Astrocyte of the cerebellum (primary cell): Measurements from ENCODE around the gene IRF3.
"Not testable (repeated sequence)": the region's sequence is repeated elsewhere in the genome, so short reads cannot be mapped to it uniquely, and the experiment has no call there.

ENCODE experiments used
- DNase-seq: peaks from one replicate; pipeline ENCODE4 v3.0.0-alpha.2; 2011; ENCODE audit warnings: low read depth
- H3K4me3 ChIP-seq: 2 replicates; pipeline ENCODE4 v1.5.1; 2011; ENCODE audit warnings: mild to moderate bottlenecking, low read depth, low read length, moderate library complexity
- in situ Hi-C: cut with HindIII; loops from 2 replicates; pipeline ENCODE4 v1.10.0; 2017; ENCODE audit warnings: low sequenced_read_pairs
- TF ChIP-seq, protein P1 (sequence below): IDR thresholded peaks from 2 replicates; pipeline ENCODE4 v1.5.1; 2012; ENCODE audit warnings: low read length, low read depth, moderate library complexity, mild to moderate bottlenecking; ENCODE audit errors: missing control alignments

Gene IRF3

DNA sequence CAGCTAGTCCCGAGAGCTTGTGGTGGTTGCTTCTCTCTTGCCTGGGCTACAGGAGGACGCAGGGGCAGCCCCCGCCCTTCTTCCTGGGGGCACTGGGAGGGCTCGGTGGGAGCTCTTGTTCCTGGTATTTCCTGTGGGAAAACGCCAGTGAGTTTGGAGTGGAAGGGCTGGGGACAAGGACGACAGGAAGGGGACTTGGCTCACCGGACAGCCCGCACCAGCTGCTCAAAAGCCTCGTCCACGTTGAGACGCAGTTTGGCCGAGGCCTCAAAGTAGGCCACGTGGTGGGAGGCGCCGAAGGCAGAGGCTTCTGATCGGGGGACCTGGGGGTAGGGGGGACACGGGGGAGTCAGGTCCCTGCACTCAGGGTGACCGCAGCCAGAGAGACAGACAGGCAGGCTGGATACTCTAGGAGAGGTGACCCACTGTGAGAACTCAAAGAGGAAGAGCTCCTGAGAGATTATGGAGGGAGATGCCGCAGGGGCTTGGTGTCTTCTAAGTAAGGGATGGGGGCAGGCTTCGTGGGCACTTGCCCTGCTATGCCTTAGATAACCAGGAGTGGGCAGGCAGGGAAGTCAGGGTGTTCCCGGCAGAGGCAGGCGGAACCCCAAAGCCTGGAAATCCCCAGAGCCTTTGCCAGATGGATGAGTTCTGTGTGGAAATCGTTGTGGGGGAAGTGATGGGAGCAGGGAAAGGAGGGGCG, 30.0 kb downstream of the IRF3 start:
- DNase-seq = no peak
- TF ChIP-seq, protein P1, sequence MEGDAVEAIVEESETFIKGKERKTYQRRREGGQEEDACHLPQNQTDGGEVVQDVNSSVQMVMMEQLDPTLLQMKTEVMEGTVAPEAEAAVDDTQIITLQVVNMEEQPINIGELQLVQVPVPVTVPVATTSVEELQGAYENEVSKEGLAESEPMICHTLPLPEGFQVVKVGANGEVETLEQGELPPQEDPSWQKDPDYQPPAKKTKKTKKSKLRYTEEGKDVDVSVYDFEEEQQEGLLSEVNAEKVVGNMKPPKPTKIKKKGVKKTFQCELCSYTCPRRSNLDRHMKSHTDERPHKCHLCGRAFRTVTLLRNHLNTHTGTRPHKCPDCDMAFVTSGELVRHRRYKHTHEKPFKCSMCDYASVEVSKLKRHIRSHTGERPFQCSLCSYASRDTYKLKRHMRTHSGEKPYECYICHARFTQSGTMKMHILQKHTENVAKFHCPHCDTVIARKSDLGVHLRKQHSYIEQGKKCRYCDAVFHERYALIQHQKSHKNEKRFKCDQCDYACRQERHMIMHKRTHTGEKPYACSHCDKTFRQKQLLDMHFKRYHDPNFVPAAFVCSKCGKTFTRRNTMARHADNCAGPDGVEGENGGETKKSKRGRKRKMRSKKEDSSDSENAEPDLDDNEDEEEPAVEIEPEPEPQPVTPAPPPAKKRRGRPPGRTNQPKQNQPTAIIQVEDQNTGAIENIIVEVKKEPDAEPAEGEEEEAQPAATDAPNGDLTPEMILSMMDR = peak; percentile 21
- in situ Hi-C loops = no loop called here
- H3K4me3 ChIP-seq = no peak overlapping the region

DNA sequence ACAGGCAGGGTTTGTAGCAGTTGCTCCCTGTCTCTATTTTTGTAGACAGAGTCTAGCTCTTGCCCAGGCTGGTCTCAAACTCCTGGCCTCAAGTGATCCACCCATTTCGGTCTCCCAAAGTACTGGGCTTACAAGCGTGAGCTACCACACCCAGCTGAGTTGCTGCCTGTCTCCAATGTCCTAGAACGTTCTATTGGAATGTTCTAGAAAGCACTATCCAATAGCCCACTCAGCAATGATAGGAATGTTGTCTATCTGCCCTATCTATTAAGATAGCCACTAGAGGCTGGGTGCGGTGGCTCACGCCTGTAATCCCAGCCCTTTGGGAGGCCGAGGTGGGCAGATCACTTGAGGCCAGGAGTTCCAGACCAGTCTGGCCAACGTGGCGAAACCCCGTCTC, 32.4 kb downstream of the IRF3 start:
- in situ Hi-C loops, DNase-seq, H3K4me3 ChIP-seq: not testable (repeated sequence)

DNA sequence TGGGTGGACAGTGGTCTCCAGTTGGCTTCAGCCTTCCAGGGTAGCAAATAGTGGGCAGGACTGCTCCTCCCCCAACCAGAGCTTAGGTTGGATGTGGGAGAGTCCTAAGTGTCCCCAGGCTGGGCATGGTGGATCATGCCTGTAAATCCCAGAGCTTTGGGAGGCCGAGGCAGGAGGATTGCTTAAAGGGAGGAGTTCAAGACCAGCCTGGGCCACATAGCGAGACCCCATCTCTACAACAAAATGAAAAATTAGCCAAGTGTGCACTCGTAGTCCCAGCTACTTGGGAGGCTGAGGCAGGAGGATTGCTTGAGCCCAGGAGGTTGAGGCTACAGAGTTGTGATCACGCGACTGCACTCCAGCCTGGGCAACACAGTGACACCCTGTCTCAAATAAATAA, 33.1 kb downstream of the IRF3 start:
- in situ Hi-C loops = no loop called here
- DNase-seq = no peak
- H3K4me3 ChIP-seq = no peak overlapping the region
- TF ChIP-seq, protein P1 = no peak

DNA sequence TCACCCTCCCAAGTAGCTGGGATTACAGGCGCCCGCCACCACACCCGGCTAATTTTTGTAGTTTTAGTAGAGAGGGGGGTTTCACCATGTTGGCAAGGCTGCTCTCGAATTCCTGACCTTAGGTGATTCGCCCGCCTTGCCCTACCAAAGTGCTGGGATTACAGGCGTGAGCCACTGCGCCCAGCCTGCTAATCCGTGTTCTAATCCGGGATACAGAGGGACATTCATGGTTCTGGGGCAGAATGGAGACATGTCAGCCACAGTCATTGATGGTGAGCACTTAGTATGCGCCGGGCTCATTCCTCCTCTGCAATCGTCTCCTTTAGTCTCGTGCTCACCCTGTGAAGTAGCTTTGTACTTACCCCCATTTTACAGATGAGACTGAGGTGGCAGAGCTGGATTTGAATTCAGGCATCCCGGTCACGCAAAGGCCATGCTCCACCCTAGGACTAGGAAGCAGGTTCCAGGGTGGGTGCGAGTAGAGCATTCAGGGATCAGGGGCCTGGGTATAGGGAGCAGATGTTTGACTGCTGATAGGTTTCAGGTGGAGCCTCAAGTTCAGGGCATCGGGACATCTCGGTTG, 34.0 kb downstream of the IRF3 start:
- no peak for DNase-seq
- H3K4me3 ChIP-seq = no peak overlapping the region
- in situ Hi-C loops = no loop called here
- TF ChIP-seq, protein P1 = no peak

DNA sequence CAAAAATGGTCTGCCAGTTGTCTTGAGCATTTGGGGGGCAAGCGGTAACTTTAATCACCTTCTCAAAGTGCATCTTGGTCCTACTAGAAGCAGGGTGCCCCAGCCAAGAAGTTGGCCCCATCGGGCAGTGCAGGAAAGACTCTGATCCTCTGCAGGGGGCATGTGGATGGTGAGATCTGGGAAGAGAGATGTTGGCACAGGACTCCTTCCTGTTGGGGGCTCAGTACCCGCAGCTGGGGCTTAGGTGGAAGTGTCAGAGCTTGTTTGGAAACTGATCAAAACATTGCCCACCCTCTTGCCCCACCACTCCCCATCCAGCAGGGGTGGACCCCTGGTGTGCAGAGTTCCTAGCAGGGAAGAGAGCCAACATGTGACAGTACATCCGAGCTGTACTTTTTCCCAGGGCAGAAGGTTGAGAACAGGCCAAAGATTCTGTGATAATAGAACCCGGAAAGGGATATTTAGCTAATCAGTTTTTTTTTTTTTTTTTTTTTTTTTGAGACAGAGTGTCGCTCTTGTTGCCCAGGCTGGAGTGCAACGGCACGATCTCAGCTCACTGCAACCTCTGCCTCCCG, 34.6 kb downstream of the IRF3 start:
- DNase-seq = no peak
- TF ChIP-seq, protein P1 = no peak
- no peak overlapping the region for H3K4me3 ChIP-seq
- in situ Hi-C loops = no loop called here

DNA sequence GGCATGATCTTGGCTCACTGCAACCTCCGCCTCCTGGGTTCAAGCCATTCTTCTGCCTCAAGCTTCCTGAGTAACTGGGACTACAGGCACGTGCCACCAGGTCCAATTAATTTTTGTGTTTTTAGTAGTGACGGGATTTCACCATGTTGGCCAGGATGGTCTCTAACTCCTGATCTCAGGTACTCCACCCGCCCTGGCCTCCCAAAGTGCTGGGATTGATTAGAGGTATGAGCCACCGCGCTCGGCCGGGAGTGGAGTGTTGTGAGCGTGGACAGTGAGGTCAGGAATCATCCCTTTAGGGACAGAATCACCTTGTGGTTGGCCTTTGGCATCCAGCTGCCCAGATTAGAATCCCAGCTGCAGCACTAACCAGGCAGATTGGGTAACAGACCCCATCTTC, 36.0 kb downstream of the IRF3 start:
- no peak for DNase-seq
- in situ Hi-C loops = no loop called here
- H3K4me3 ChIP-seq = no peak overlapping the region
- TF ChIP-seq, protein P1 = no peak

DNA sequence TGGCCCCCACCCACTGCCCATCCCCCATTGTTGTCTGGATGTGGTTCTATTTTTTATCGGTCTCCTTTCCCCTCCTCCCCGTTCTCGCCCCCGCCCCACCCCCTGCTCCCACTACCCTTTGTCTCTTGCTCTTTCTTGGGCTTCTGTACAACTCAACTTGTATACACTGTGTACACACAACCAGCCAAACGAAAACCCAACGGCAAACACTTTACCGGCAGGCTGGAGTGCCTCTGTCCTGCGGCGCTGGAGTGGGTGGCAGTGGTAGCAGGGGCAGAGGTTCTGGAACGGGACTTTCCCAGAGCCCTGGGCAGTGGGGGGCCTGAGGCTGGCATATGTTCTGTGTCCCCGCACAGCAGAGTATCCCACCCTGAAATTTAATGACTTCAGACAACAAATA, 39.4 kb downstream of the IRF3 start:
- no peak for DNase-seq
- in situ Hi-C loops = no loop called here
- TF ChIP-seq, protein P1 = no peak
- no peak overlapping the region for H3K4me3 ChIP-seq
